K562 (cell line): ENCODE results near the gene CCDC174. TPM values are rescaled to one million over a fixed set of nuclear protein-coding genes. Genes with fewer than 3 reads are reported as not detected.

Experiments
- BRF1 ChIP-seq: IDR thresholded peaks from 3 replicates; pipeline ENCODE4 v1.6.1; 2011; ENCODE audit warnings: borderline replicate concordance, mild to moderate bottlenecking; ENCODE audit not compliant: insufficient read length; ENCODE audit errors: extremely low read depth
- ELF4 ChIP-seq: fragments of 450-650 bp; formaldehyde crosslinking; IDR thresholded peaks from 2 replicates; pipeline ENCODE4 v1.4.0; 2022; ENCODE audit warnings: missing genetic modification characterization
- ILK ChIP-seq: fragments of 450-650 bp; IDR thresholded peaks from 2 replicates; pipeline ENCODE4 v1.6.1; 2016; ENCODE audit warnings: missing genetic modification characterization, low read depth, mild to moderate bottlenecking, missing compliant biosample characterization, moderate library complexity, borderline replicate concordance
- KLF1 ChIP-seq: fragments of 450-650 bp; IDR thresholded peaks from 2 replicates; pipeline ENCODE4 v1.6.1; 2016; ENCODE audit warnings: missing genetic modification characterization, missing compliant biosample characterization
- MAFK ChIP-seq: IDR thresholded peaks from 2 replicates; pipeline ENCODE4 v1.6.1; 2011; ENCODE audit warnings: low read length, improper control_type of control experiment
- MCM2 ChIP-seq: fragments of 450-650 bp; IDR thresholded peaks from 2 replicates; pipeline ENCODE4 v1.6.1; 2017; ENCODE audit warnings: low read depth, mild to moderate bottlenecking
- MCM3 ChIP-seq: fragments of 450-650 bp; IDR thresholded peaks from 2 replicates; pipeline ENCODE4 v1.6.1; 2016
- NFE2 ChIP-seq: IDR thresholded peaks from 2 replicates; pipeline ENCODE4 v1.6.1; 2014; ENCODE audit warnings: antibody characterized with exemption, low read depth
- PCBP1 ChIP-seq: fragments of 200-400 bp; formaldehyde crosslinking; IDR thresholded peaks from 2 replicates; pipeline ENCODE4 v1.6.1; 2018; ENCODE audit warnings: mild to moderate bottlenecking, low read depth, low read length; ENCODE audit not compliant: poor library complexity, severe bottlenecking
- PPARD ChIP-seq: fragments of 250-450 bp; sonication (Bioruptor Pico); IDR thresholded peaks from 2 replicates; pipeline ENCODE4 v1.8.0; 2022; ENCODE audit warnings: inconsistent platforms, mild to moderate bottlenecking, moderate library complexity
- SMARCE1 ChIP-seq: fragments of 450-650 bp; IDR thresholded peaks from 2 replicates; pipeline ENCODE4 v1.7.1; 2016; ENCODE audit warnings: mild to moderate bottlenecking
- ZNF347 ChIP-seq: fragments of 450-650 bp; formaldehyde crosslinking; IDR thresholded peaks from 2 replicates; pipeline ENCODE4 v1.4.0; 2020; ENCODE audit warnings: low read depth, mild to moderate bottlenecking, moderate library complexity
- ZNF583 ChIP-seq: fragments of 250-450 bp; sonication (Bioruptor Pico); IDR thresholded peaks from 2 replicates; pipeline ENCODE4 v1.4.0; 2020
- polyA plus RNA-seq, 8 experiments: library from polyadenylated mRNA; depleted of rRNA in 4 of 8; stranded (reverse) in 5 of 8; unstranded in 3 of 8; fragments of >200 nt; fragmentation: Nextera tagmentation in 2 of 8; fragmentation: Illumina TruSeq in 1 of 8; extraction: Ambion mirVana in 2 of 8; extraction: Trizol in 1 of 8; gene quantifications; 2 replicates each; pipeline versions ENCODE4 v1.2.1 to v1.2.3, GENCODE V29; 2011 to 2014; ENCODE audit warnings: inconsistent platforms in 1 of 8, missing spikeins in 1 of 8
- total RNA-seq, 7 experiments: library from RNA; depleted of rRNA in 6 of 7; stranded (reverse); fragments of >200 nt in 6 of 7; fragmentation: Illumina TruSeq in 2 of 7; extraction: Trizol in 2 of 7; gene quantifications; 2 replicates each; pipeline versions ENCODE4 v1.2.1 to v1.2.3, GENCODE V29; 2011 to 2021; ENCODE audit warnings: low replicate concordance in 1 of 7
- TF ChIP-seq, protein P1 (sequence below): sonication (generic); formaldehyde crosslinking; IDR thresholded peaks from 2 replicates; pipeline ENCODE4 v1.8.1; 2023; ENCODE audit warnings: mild to moderate bottlenecking, missing genetic modification reagents
- TF ChIP-seq, protein P2 (sequence below): fragments of 250-450 bp; sonication (Bioruptor Pico); IDR thresholded peaks from 2 replicates; pipeline ENCODE4 v1.8.0; 2021; ENCODE audit warnings: mild to moderate bottlenecking, moderate library complexity
- TF ChIP-seq, protein P3 (sequence below): sonication (generic); formaldehyde crosslinking; IDR thresholded peaks from 2 replicates; pipeline ENCODE4 v1.8.0; 2023; ENCODE audit warnings: mild to moderate bottlenecking, missing genetic modification reagents
- TF ChIP-seq, protein P4 (sequence below): fragments of 250-450 bp; sonication (Bioruptor Pico); IDR thresholded peaks from 2 replicates; pipeline ENCODE4 v1.4.0; 2020
- TF ChIP-seq, protein P5 (sequence below): fragments of 450-650 bp; IDR thresholded peaks from 2 replicates; pipeline ENCODE4 v1.6.1; 2017; ENCODE audit warnings: mild to moderate bottlenecking, moderate library complexity

Gene CCDC174
- total and polyA plus RNA-seq, 9 of the 15 experiments (the other 6 are each of a cell fraction or from before 2014, with no cell fraction given) = 7.4 to 41.0 (median 28.5) TPM

DNA sequence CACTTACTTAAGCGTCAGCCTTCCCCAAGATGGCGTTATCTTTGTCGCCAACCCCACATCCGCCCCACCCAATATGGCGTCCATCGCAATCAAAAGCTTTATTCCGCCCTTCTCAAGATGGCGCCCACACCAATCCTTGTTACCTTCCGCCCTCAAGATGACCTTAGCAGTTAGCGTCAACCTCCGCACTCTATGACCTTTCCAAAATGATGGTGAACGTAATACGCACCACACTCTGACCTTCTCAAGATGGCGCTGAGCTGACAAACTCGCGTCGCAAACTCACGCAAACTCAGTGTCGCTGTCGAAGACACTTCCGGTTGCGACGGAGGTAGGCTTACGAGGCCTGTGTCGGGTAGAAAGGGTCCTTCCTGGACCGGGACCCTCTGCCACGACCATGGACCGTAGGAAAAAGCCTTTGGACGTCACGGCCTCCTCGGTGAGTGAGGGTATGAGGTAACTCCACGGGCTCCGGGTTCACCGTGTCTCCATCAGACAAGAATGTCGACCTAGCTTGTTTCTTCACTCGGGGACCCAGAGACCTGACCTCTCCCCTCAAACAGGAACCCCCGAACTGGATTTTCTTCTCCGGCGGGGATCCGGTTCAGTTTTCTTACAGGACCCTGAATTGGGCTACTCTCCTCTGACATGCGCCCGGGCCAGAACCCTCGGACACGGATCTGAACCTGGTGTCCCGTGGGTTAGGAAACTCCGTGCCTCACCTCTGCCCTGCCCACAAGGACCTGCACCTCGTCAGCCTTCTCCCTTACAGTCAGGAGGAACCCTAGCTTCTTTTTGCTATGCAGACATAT is at the start of gene CCDC174 (continued):
- TF ChIP-seq, protein P1, sequence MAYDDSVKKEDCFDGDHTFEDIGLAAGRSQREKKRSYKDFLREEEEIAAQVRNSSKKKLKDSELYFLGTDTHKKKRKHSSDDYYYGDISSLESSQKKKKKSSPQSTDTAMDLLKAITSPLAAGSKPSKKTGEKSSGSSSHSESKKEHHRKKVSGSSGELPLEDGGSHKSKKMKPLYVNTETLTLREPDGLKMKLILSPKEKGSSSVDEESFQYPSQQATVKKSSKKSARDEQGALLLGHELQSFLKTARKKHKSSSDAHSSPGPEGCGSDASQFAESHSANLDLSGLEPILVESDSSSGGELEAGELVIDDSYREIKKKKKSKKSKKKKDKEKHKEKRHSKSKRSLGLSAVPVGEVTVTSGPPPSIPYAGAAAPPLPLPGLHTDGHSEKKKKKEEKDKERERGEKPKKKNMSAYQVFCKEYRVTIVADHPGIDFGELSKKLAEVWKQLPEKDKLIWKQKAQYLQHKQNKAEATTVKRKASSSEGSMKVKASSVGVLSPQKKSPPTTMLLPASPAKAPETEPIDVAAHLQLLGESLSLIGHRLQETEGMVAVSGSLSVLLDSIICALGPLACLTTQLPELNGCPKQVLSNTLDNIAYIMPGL = peak; percentile 75; the same call in 1 of the 2 replicates
- peak; percentile 98 for TF ChIP-seq ELF4
- TF ChIP-seq BRF1 = no peak
- no peak for TF ChIP-seq PCBP1
- TF ChIP-seq, protein P2, sequence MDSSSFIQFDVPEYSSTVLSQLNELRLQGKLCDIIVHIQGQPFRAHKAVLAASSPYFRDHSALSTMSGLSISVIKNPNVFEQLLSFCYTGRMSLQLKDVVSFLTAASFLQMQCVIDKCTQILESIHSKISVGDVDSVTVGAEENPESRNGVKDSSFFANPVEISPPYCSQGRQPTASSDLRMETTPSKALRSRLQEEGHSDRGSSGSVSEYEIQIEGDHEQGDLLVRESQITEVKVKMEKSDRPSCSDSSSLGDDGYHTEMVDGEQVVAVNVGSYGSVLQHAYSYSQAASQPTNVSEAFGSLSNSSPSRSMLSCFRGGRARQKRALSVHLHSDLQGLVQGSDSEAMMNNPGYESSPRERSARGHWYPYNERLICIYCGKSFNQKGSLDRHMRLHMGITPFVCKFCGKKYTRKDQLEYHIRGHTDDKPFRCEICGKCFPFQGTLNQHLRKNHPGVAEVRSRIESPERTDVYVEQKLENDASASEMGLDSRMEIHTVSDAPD (CRISPR knock-in tag) = no peak
- TF ChIP-seq ILK (tag) = no peak
- TF ChIP-seq MCM2 = no peak
- TF ChIP-seq MAFK = peak; percentile 49; the same call in 1 of the 2 replicates
- TF ChIP-seq KLF1 (tag) = no peak
- peak; percentile 73 for TF ChIP-seq NFE2
- TF ChIP-seq, protein P3, sequence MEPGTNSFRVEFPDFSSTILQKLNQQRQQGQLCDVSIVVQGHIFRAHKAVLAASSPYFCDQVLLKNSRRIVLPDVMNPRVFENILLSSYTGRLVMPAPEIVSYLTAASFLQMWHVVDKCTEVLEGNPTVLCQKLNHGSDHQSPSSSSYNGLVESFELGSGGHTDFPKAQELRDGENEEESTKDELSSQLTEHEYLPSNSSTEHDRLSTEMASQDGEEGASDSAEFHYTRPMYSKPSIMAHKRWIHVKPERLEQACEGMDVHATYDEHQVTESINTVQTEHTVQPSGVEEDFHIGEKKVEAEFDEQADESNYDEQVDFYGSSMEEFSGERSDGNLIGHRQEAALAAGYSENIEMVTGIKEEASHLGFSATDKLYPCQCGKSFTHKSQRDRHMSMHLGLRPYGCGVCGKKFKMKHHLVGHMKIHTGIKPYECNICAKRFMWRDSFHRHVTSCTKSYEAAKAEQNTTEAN = no peak
- no peak for TF ChIP-seq ZNF347 (CRISPR knock-in tag)
- no peak for TF ChIP-seq MCM3
- TF ChIP-seq, protein P4, sequence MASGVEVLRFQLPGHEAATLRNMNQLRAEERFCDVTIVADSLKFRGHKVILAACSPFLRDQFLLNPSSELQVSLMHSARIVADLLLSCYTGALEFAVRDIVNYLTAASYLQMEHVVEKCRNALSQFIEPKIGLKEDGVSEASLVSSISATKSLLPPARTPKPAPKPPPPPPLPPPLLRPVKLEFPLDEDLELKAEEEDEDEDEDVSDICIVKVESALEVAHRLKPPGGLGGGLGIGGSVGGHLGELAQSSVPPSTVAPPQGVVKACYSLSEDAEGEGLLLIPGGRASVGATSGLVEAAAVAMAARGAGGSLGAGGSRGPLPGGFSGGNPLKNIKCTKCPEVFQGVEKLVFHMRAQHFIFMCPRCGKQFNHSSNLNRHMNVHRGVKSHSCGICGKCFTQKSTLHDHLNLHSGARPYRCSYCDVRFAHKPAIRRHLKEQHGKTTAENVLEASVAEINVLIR (CRISPR knock-in tag) = peak; percentile 94
- TF ChIP-seq ZNF583 = no peak; the same call in 1 of the 2 replicates
- TF ChIP-seq SMARCE1 = no peak
- no peak for TF ChIP-seq PPARD (CRISPR knock-in tag)
- TF ChIP-seq, protein P5, sequence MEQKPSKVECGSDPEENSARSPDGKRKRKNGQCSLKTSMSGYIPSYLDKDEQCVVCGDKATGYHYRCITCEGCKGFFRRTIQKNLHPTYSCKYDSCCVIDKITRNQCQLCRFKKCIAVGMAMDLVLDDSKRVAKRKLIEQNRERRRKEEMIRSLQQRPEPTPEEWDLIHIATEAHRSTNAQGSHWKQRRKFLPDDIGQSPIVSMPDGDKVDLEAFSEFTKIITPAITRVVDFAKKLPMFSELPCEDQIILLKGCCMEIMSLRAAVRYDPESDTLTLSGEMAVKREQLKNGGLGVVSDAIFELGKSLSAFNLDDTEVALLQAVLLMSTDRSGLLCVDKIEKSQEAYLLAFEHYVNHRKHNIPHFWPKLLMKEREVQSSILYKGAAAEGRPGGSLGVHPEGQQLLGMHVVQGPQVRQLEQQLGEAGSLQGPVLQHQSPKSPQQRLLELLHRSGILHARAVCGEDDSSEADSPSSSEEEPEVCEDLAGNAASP = no peak
